Effector CD4-positive, alpha-beta T cell (primary cell): ENCODE measurements around the gene ZSCAN30.
"Not testable (repeated sequence)": the region's sequence is repeated elsewhere in the genome, so short reads cannot be mapped to it uniquely, and the experiment has no call there.

Experiments used
- DNase-seq: peaks from one replicate; pipeline ENCODE4 v3.0.0-alpha.2; 2020

ZSCAN30 gene

DNA sequence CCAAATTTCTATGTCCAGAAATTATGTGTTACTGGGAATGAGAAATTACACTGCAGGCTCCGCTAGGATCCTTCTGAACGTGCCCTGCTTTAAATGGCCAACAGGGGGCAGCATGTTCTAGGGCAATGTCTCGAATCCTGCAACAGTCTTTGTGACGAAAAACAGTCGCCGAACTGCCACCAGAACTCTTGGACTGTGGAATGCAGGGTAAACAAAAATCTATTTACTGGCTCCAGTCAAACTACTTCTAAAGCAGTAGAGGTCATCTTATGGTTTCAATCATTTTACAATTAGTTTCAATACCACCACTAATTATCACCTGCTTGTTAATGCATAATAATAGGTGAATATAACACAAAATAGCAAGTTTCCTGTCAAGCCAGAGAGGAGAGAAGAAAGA is 59.0 kb downstream of the ZSCAN30 start:
- DNase-seq: peak; percentile 75

- DNase-seq: no peak
Observed at GRCh38 chr18:35227254-35227653, 62.8 kb downstream of the ZSCAN30 start.

DNA sequence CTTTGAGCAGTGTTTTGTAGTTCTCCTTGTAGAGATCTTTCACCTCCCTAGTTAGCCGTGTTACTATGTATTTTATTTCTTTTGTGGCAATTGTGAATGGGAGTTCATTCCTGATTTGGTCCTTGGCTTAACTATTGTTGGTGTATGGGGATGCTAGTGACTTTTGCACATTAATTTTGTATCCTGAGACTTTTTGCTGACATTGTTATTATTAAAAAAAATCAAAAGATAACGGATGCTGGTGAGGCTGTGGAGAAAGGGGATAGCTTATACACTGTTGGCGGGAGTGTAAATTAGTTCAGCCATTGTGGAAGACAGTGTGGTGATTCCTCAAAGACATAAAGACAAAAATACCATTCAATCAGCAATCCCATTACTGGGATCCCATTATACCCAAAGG is 66.2 kb downstream of the ZSCAN30 start:
- no peak for DNase-seq

DNA sequence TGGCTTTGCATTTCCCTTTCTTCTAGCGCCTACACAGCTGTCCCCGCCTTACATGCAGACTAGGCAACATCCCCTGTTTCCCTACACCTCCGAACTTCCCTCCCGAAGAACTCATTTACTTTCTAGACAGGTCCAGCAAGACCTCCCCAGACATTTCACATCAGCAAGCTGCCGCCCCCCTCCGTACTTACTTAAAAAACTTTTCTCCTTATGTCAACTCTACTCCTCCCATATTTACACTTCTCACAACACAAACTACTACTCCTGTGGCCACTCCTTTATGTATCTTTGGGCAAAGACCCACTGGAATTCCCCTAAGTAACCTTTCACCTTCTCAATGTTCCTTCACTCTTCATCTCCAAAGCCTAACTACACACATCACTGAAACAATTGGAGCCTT is 69.6 kb downstream of the ZSCAN30 start:
- DNase-seq: no peak

GRCh38 chr18:35219331-35219730 is 70.7 kb downstream of the ZSCAN30 start:
- DNase-seq: not testable (repeated sequence)

DNA sequence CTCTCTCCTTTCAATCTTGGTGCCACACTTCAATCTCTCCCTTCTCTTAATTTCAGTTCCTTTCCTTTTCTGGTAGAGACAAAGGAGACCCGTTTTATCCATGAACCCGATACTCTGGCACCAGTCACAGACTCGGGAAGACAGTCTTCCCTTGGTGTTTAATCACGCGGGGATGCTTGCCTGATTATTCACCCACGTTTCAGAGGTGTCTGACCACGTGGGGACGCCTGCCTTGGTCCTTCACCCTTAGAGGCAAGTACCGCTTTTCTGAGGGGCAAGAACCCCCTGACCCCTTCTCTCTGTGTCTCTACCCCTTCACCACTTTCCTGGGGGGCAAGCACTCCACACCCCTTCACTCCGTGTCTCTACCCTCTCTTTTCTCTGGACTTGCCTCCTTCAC is 73.4 kb downstream of the ZSCAN30 start:
- not testable (repeated sequence) for DNase-seq

GRCh38 chr18:35215026-35215425 is 75.0 kb downstream of the ZSCAN30 start:
- no peak for DNase-seq

- not testable (repeated sequence) for DNase-seq
Observed at GRCh38 chr18:35205746-35206458, 84.1 kb downstream of the ZSCAN30 start.

- DNase-seq: no peak
Observed at GRCh38 chr18:35205199-35205712, 84.8 kb downstream of the ZSCAN30 start.

DNA sequence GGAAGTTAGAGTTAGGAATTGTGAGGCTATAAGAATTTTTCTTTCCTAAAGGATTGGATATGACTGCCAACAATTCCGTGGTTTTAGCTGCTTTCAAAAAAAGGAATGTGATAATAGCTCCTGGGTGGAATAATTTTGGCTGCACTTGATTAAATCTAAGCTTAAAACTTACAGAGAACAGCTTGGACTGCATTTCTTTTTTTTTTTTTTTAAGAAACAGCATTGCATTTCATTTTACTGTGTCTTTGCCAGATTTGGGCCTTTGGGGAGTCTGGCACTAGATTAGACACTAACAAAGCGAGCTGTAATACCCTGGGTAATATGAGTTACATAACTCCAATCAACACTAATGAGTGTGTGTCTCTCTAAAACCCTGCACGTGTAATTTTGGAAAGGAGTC is 87.0 kb downstream of the ZSCAN30 start:
- no peak for DNase-seq

GRCh38 chr18:35201256-35201931 is 88.6 kb downstream of the ZSCAN30 start:
- DNase-seq: no peak
